NCI-H2227 treated with DMSO at 0.1 percent for 48 hours (cell line): ENCODE results near the gene DGKI.
A peak's percentile ranks its signal among the peaks of the same experiment; 100 is the strongest.
"Not testable (repeated sequence)": the region's sequence is repeated elsewhere in the genome, so short reads cannot be mapped to it uniquely, and the experiment has no call there.

Experiments
- DNase-seq: peaks from one replicate; lab custom pipeline; 2025; lab: John Stamatoyannopoulos, UW

Gene DGKI

GRCh38 chr7:137734221-137734620, 112.6 kb downstream of the DGKI start:
- no peak for DNase-seq

GRCh38 chr7:137732168-137732567, 114.6 kb downstream of the DGKI start:
- no peak for DNase-seq

- no peak for DNase-seq
Measured at GRCh38 chr7:137731436-137731835, 115.3 kb downstream of the DGKI start.

- DNase-seq: no peak
Measured at GRCh38 chr7:137728426-137728825, 118.3 kb downstream of the DGKI start.

GRCh38 chr7:137727413-137727812, 119.4 kb downstream of the DGKI start:
- DNase-seq: no peak

- no peak for DNase-seq
Measured at GRCh38 chr7:137718355-137718754, 128.4 kb downstream of the DGKI start.

DNA sequence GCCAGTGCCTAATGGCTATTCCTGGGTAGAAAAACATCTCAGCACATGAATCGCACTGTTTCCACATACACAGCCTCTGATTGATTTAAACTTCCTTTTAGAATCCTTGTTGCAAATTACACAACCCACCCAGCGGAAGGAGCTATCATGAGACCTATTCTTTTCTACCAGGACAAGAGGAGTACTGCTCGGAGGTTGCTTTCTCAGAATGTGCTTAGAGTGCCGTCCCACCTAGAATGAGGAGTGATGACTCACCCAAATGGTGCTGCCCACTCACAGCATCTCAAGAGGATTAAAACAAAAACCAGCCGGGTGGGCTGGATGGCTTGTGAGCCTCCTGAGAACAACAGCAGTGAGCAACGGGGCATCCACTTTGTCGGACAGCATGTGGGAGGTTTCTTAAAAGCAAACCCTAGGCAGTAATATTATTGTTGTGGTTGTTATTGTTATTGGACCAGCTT, 128.9 kb downstream of the DGKI start:
- peak; percentile 68 for DNase-seq

DNA sequence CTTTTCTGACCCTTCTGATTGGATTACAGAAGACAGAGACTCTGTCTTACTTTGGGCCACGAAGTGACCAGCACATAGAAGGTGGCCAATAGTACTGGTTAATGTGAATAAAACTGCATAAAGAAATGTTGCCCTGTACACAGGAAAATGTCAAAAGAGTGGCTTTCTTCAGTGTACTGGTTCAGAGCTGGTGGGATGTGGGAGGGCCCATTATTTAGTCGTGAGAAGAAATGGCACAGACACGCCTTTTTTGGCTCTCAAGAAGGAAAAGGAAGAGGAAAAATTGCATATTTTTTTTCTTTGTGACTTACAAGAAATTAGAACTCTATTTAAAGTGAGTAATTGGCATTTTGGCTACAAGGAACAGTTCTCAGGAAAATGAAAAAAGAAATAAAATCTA, 129.7 kb downstream of the DGKI start:
- no peak for DNase-seq

- no peak for DNase-seq
Measured at GRCh38 chr7:137716061-137716460, 130.7 kb downstream of the DGKI start.

DNA sequence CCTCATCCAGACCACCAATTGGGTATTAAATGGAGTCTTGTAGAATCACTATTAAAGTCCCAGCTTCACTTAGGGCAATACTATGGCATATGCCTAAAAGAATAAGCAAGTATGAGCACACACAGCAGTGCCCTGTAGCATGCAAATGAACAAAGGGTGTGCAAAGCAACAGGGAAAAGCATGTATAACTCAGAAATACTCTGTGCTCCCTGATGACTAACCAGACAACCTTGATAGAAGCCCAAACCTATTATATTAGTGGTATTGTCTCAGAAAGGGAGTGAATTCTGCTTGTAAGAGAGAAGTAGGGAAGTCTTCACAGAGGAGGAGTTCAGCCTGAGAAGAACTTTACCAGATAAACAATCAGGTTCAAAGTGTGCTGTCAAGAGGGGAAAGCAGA, 131.2 kb downstream of the DGKI start:
- no peak for DNase-seq

DNA sequence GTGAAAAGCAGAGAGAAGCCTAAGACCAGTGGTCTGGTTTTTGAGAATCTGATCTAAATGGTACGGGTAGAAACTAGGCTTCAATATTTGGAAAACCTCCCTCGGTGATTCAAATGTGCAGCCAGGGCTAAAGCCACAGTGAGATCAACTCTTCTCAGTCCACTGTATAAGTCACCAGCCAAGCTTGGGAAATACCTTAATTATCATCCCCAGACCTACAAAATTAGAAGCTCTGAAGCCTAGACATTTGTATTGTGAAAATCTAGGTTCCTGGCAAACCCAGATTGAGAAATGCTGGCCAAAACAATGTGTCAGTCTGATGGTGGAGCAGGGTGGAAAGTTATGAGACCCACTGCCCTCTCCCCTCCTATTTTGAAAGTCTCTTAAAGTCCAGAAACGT, 131.7 kb downstream of the DGKI start:
- no peak for DNase-seq

GRCh38 chr7:137706330-137706729, 140.4 kb downstream of the DGKI start:
- not testable (repeated sequence) for DNase-seq

- no peak for DNase-seq
Measured at GRCh38 chr7:137704723-137705122, 142.1 kb downstream of the DGKI start.

- no peak for DNase-seq
Measured at GRCh38 chr7:137703291-137704010, 143.3 kb downstream of the DGKI start.

GRCh38 chr7:137696988-137697387, 149.8 kb downstream of the DGKI start:
- DNase-seq: no peak

GRCh38 chr7:137696376-137696775, 150.4 kb downstream of the DGKI start:
- DNase-seq: no peak

DNA sequence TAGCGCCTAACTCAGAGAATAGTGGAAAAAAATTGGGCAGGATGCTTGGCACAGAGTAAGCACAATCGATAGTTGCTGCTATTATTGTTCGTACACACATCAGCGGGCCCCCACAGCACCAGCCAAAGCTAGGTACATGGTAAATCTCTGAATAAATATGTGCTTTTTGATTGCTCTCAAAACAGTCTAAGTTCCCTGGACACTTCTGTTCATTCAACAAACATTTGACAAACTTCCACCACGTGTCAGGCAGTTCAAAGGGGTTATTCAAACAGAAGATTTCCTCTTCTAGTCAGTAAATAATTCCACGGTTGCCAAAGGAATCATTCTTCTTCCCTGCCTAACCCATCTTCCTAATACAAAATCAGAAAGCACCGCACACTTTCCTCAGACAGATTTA, 150.8 kb downstream of the DGKI start:
- no peak for DNase-seq

DNA sequence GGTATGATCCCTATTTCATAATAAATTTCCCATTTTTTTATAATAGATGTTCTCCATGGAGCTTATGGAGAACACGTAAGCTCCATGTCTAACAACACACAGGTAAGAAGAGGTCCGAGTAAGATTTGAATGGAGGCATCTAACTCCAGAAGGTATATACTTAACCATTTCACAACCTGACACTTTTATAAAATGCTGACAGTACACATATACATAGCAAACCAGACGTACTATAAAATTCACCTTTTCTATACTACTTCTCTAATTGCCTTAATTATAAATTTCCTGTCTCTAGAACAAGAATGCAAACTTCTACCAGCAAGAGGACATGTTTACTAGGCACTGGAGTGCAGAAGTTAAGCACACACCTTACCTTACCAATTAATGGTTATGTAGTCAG, 151.3 kb downstream of the DGKI start:
- no peak for DNase-seq

- no peak for DNase-seq
Measured at GRCh38 chr7:137694405-137694804, 152.4 kb downstream of the DGKI start.

DNA sequence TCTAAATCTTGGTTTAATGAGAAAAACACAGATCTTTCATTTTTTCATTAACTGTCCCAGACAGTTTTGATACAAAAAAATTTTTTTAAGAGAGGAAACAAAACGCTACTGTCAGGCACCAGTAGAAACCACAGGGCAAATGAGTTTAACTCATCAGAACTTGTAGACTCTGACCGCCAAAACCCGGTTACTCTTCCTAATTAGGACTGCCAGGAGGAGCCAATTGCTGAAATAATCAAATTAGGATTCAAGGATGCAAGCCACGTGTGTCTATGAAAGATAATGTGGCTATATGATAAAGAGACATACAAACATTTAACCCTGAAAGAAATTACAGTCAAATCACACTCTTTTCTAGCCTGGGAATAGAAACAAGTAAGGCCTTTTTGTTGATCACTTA, 154.4 kb downstream of the DGKI start:
- DNase-seq: no peak

GRCh38 chr7:137691566-137691965, 155.2 kb downstream of the DGKI start:
- no peak for DNase-seq

DNA sequence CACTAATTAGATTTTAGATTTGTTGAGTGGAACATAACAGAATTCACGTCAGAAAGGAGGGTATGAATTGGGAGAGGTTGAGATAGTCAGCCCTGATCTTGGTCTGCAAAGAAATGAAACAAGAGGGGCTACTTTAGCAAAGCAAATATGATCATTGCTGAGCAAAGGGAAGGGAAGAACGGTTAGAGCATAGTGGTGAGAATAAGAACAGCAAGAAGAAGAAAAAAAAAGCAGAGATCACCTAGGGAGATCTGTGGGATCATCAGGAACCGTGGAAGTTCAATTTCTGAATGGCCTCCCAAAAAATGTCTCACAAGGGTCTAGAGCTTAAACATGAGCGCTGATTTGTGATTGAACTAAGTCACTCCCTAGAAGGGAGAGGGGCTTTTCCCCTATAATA, 156.1 kb downstream of the DGKI start:
- no peak for DNase-seq

DNA sequence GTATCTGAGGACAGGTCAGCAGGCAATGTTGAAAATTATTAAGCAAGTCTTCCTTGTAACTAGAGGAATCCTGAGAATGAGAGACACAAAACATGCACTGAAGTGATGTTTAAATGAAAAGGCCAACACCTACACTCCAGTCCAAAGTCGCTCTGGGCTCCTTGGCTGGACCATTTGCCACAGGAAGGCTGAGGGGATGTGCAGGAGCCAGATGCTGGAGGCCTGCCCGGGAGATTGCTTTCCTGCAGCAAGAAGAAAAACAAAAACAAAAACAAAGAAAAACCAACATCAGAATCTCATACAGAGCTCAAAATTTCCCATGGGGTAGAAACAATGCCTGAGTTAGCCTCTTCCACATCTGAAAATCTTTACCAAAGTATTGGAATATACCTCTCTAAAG, 157.0 kb downstream of the DGKI start:
- no peak for DNase-seq

DNA sequence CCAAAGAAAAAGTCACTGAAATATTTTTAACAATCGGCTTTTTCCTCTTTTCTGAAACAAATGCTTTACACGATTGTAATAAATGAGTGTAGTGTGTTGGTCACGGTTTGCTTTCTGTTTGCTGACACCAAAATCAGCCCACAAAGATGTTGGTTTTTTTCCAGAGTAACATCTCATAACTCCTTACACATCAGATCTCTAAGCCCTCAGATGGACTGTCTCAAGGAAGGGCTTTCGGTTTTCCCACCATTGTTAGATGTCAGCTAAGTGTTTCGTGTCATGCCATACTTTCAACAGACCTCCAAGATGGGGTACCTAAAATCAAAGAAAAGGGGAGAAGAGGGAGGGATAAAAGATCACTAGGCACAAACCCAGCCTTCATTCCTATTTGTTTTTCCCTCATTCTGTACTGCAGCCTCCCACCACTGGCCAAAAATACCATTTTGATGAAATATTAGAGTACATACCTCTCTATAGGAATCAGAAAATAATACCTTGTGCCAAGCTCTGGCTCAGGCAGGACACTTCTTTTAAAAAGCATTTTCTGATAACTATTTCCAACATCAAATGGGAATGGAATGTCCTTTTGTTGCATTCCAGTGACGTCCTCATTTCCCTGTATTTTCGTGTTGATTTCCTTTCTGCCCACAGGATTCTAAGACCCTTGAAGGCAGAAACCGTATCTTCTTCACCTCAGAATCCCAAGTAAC, 159.1 kb downstream of the DGKI start:
- no peak for DNase-seq
